H9 (cell line): ENCODE measurements around the gene PPFIBP2. TPM values are rescaled to one million over a fixed set of nuclear protein-coding genes. Genes with fewer than 3 reads are reported as not detected.

Source experiments
- DNase-seq: peaks from one replicate; pipeline ENCODE4 v3.0.0-alpha.2; 2017
- H2AFZ ChIP-seq: one replicate; pipeline ENCODE4 v1.6.1; 2013; ENCODE audit warnings: mild to moderate bottlenecking, low read length, control low read depth, moderate library complexity
- H2AK5ac ChIP-seq: 2 replicates; pipeline ENCODE4 v1.6.1; 2013; ENCODE audit warnings: low read length, control low read depth, mixed read lengths; ENCODE audit not compliant: insufficient read length
- H2BK120ac ChIP-seq: one replicate; pipeline ENCODE4 v1.6.1; 2013; ENCODE audit warnings: low read depth, mild to moderate bottlenecking, low read length, control low read depth, inconsistent platforms; ENCODE audit not compliant: poor library complexity, severe bottlenecking
- H2BK12ac ChIP-seq: 2 replicates; pipeline ENCODE4 v1.6.1; 2013; ENCODE audit warnings: low read length, control low read depth, mixed read lengths, low read depth; ENCODE audit not compliant: insufficient read length
- H2BK15ac ChIP-seq: 2 replicates; pipeline ENCODE4 v1.6.1; 2013; ENCODE audit warnings: low read depth, low read length, control low read depth
- H2BK20ac ChIP-seq: one replicate; pipeline ENCODE4 v1.6.1; 2013; ENCODE audit warnings: low read depth, mild to moderate bottlenecking, low read length, control low read depth, inconsistent platforms; ENCODE audit not compliant: poor library complexity, severe bottlenecking
- H2BK5ac ChIP-seq: 2 replicates; pipeline ENCODE4 v1.6.1; 2013; ENCODE audit warnings: low read length, control low read depth, mixed read lengths; ENCODE audit not compliant: insufficient read length
- H3K14ac ChIP-seq: 2 replicates; pipeline ENCODE4 v1.6.1; 2013; ENCODE audit warnings: low read length, control low read depth; ENCODE audit not compliant: insufficient read depth
- H3K18ac ChIP-seq: 2 replicates; pipeline ENCODE4 v1.6.1; 2013; ENCODE audit warnings: low read depth, mild to moderate bottlenecking, mixed read lengths, low read length, control low read depth; ENCODE audit not compliant: insufficient read length
- H3K23ac ChIP-seq: 2 replicates; pipeline ENCODE4 v1.6.1; 2013; ENCODE audit warnings: low read length, control low read depth, mixed read lengths, low read depth; ENCODE audit not compliant: insufficient read length
- H3K23me2 ChIP-seq: 2 replicates; pipeline ENCODE4 v1.6.1; 2013; ENCODE audit warnings: low read depth, mild to moderate bottlenecking, mixed read lengths, low read length, control low read depth; ENCODE audit not compliant: insufficient read length, poor library complexity, severe bottlenecking
- H3K27ac ChIP-seq: 2 replicates; pipeline ENCODE4 v1.5.1; 2013; ENCODE audit warnings: low read length, control low read depth, mixed read lengths, low read depth; ENCODE audit not compliant: insufficient read length
- H3K27me3 ChIP-seq: 2 replicates; pipeline ENCODE4 v1.6.1; 2013; ENCODE audit warnings: low read length, control low read depth, inconsistent platforms; ENCODE audit not compliant: insufficient read depth
- H3K4ac ChIP-seq: 2 replicates; pipeline ENCODE4 v1.6.1; 2013; ENCODE audit warnings: low read depth, mild to moderate bottlenecking, control low read depth, inconsistent platforms, low read length, moderate library complexity
- H3K4me1 ChIP-seq: 2 replicates; pipeline ENCODE4 v1.6.1; 2013; ENCODE audit warnings: low read length, control low read depth, inconsistent platforms; ENCODE audit not compliant: insufficient read depth
- H3K4me2 ChIP-seq: 2 replicates; pipeline ENCODE4 v1.6.1; 2013; ENCODE audit warnings: low read length, control low read depth, mixed read lengths; ENCODE audit not compliant: insufficient read length, insufficient read depth
- H3K56ac ChIP-seq: 2 replicates; pipeline ENCODE4 v1.6.1; 2013; ENCODE audit warnings: low read depth, mild to moderate bottlenecking, mixed read lengths, low read length, control low read depth; ENCODE audit not compliant: insufficient read length
- H3K79me1 ChIP-seq: 2 replicates; pipeline ENCODE4 v1.6.1; 2013; ENCODE audit warnings: low read depth, mild to moderate bottlenecking, moderate library complexity, low read length, control low read depth, inconsistent platforms; ENCODE audit not compliant: insufficient read depth, poor library complexity, severe bottlenecking
- H3K79me2 ChIP-seq: 2 replicates; pipeline ENCODE4 v1.6.1; 2013; ENCODE audit warnings: low read length, control low read depth, inconsistent platforms; ENCODE audit not compliant: insufficient read depth
- H3K9ac ChIP-seq: 2 replicates; pipeline ENCODE4 v1.6.1; 2013; ENCODE audit warnings: low read length, control low read depth, mixed read lengths; ENCODE audit not compliant: insufficient read length; ENCODE audit errors: extremely low read depth
- H3K9me3 ChIP-seq: one replicate; pipeline ENCODE4 v1.6.1; 2013; ENCODE audit warnings: low read depth, low read length, inconsistent platforms; ENCODE audit not compliant: control insufficient read depth
- H3T11ph ChIP-seq: one replicate; pipeline ENCODE4 v1.6.1; 2013; ENCODE audit warnings: mild to moderate bottlenecking, low read length, control low read depth, inconsistent platforms
- H4K20me1 ChIP-seq: one replicate; pipeline ENCODE4 v1.6.1; 2013; ENCODE audit not compliant: control insufficient read depth, insufficient read length, insufficient read depth
- H4K5ac ChIP-seq: 2 replicates; pipeline ENCODE4 v1.6.1; 2013; ENCODE audit warnings: low read depth, mild to moderate bottlenecking, mixed read lengths, low read length, control low read depth; ENCODE audit not compliant: insufficient read length
- H4K8ac ChIP-seq: replicated peaks from 2 replicates; pipeline ENCODE4 v1.6.1; 2013; ENCODE audit warnings: low read length, control low read depth, mixed read lengths, low read depth; ENCODE audit not compliant: insufficient read length
- H4K91ac ChIP-seq: 2 replicates; pipeline ENCODE4 v1.6.1; 2013; ENCODE audit warnings: low read depth, mild to moderate bottlenecking, moderate library complexity, mixed read lengths, low read length, control low read depth; ENCODE audit not compliant: insufficient read length
- H3K27ac Mint-ChIP-seq, 3 experiments: 2 replicates in 2 of 3; 3 replicates in 1 of 3; pipeline ENCODE4 v1.8.0; 2020 to 2021; ENCODE audit warnings: mixed read lengths in 3 of 3, mild to moderate bottlenecking in 1 of 3, moderate library complexity in 1 of 3
- H3K27me3 Mint-ChIP-seq: 2 replicates; pipeline ENCODE4 v1.8.0; 2021; ENCODE audit warnings: low read depth, mild to moderate bottlenecking, moderate library complexity, mixed read lengths
- H3K36me3 Mint-ChIP-seq, 3 experiments: 2 replicates in 2 of 3; 3 replicates in 1 of 3; pipeline ENCODE4 v1.8.0; 2020 to 2021; ENCODE audit warnings: low read depth in 3 of 3, mixed read lengths in 3 of 3; ENCODE audit not compliant: insufficient read depth in 1 of 3
- H3K4me1 Mint-ChIP-seq, 2 experiments: 2 replicates each; pipeline ENCODE4 v1.8.0; 2020; ENCODE audit warnings: mixed read lengths in 2 of 2
- H3K4me3 Mint-ChIP-seq, 2 experiments: 2 replicates in 1 of 2; 3 replicates in 1 of 2; pipeline ENCODE4 v1.8.0; 2020 to 2021; ENCODE audit warnings: mild to moderate bottlenecking in 2 of 2, mixed read lengths in 2 of 2, moderate library complexity in 1 of 2
- H3K9me3 Mint-ChIP-seq, 2 experiments: 2 replicates in 1 of 2; 3 replicates in 1 of 2; pipeline ENCODE4 v1.8.0; 2020; ENCODE audit warnings: mild to moderate bottlenecking in 2 of 2, mixed read lengths in 2 of 2, moderate library complexity in 1 of 2
- WGBS: extraction: QIAGEN DNeasy Blood & Tissue Kit; methylation state at CpG from one replicate; pipeline ENCODE4 v1.1.7; 2013; ENCODE audit warnings: missing lambda C conversion rate, low lambda C conversion rate, mixed read lengths; ENCODE audit not compliant: insufficient read length; ENCODE audit errors: extremely low coverage; 5-methylcytosine and 5-hydroxymethylcytosine counted together
- total RNA-seq: library from RNA; stranded (reverse); gene quantifications from 2 replicates; pipeline ENCODE4 v1.2.1, GENCODE V29; 2021
- TF ChIP-seq, protein P1 (sequence below): fragments of 200-600 bp; sonication (generic); conservative IDR thresholded peaks from 3 replicates; pipeline ENCODE4 v1.8.0; 2021; ENCODE audit warnings: antibody characterized with exemption, mild to moderate bottlenecking

Gene PPFIBP2
- total RNA-seq, 1 experiment from 2014 or later = 8.3 TPM

DNA sequence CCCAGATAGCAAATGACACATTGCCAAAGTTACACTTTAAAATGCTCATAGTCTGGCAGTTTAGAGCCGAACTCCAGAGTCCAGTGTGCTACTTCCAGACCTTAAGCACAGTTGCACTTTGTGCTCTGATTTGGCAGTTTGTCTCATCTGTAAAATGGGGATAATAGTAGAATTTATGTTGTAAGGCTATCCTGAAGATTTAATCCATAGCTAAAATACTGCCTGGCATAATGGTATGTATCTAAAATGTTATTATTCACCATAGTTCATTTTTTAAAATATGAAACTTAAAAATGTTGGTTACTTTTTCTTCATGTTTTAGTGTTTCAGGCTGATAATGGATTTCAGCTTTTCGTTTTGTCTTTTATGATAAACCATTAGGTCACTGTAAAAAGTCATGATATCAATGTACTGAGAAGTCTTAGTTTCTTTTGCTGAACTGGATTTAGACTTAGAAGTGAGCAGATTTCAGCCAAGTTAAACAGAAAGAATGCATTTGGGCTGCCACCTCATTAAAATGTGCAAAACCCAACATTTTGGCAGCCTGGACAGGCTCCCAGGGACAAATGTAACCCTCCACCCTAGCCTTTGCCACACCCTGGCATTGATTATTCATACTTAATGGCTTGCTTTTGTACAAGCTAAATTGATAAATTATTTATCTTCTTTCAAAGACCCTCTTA is 27.6 kb upstream of the PPFIBP2 start:
- Mint-ChIP-seq H3K4me3 (no peak overlapping the region), H3K4me1 (peaks cover 22 to 26% of the 10 kb centered on the region in 2 experiments), H3K9me3 (no peaks in the 10 kb centered on the region), H3K27me3 (no peaks in the 10 kb centered on the region), H3K36me3 (no peaks in the 10 kb centered on the region), H3K27ac (no peak overlapping the region)
- H3K18ac ChIP-seq = no peak overlapping the region
- no CpG with 5 or more reads among the region's 2 CpGs for WGBS
- H3K23me2 ChIP-seq = no peaks in the 10 kb centered on the region
- H2BK12ac ChIP-seq = no peak overlapping the region
- no peaks in the 10 kb centered on the region for H3K9me3 ChIP-seq
- no peak overlapping the region for H4K5ac ChIP-seq
- TF ChIP-seq, protein P1, sequence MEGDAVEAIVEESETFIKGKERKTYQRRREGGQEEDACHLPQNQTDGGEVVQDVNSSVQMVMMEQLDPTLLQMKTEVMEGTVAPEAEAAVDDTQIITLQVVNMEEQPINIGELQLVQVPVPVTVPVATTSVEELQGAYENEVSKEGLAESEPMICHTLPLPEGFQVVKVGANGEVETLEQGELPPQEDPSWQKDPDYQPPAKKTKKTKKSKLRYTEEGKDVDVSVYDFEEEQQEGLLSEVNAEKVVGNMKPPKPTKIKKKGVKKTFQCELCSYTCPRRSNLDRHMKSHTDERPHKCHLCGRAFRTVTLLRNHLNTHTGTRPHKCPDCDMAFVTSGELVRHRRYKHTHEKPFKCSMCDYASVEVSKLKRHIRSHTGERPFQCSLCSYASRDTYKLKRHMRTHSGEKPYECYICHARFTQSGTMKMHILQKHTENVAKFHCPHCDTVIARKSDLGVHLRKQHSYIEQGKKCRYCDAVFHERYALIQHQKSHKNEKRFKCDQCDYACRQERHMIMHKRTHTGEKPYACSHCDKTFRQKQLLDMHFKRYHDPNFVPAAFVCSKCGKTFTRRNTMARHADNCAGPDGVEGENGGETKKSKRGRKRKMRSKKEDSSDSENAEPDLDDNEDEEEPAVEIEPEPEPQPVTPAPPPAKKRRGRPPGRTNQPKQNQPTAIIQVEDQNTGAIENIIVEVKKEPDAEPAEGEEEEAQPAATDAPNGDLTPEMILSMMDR = no peak
- H3T11ph ChIP-seq = no peak overlapping the region
- no peak for DNase-seq
- no peak overlapping the region for H2AK5ac ChIP-seq
- no peaks in the 10 kb centered on the region for H4K20me1 ChIP-seq
- H2BK5ac ChIP-seq = no peak overlapping the region
- no peaks in the 10 kb centered on the region for H3K79me1 ChIP-seq
- no peaks in the 10 kb centered on the region for H3K79me2 ChIP-seq
- no peak overlapping the region for H3K27ac ChIP-seq
- H3K9ac ChIP-seq = no peak overlapping the region
- no peak overlapping the region for H3K56ac ChIP-seq
- no peak overlapping the region for H3K4me2 ChIP-seq
- H2BK120ac ChIP-seq = no peak overlapping the region
- H4K91ac ChIP-seq = no peak overlapping the region
- H2BK15ac ChIP-seq = no peak overlapping the region
- H2BK20ac ChIP-seq = no peak overlapping the region
- no peak overlapping the region for H4K8ac ChIP-seq
- peaks cover 3% of the 10 kb centered on the region; the same call in 1 of the 2 replicates for H3K4me1 ChIP-seq
- no peak overlapping the region for H3K14ac ChIP-seq
- no peak overlapping the region for H3K4ac ChIP-seq
- H2AFZ ChIP-seq = no peak overlapping the region
- H3K23ac ChIP-seq = no peak overlapping the region
- H3K27me3 ChIP-seq = no peaks in the 10 kb centered on the region
